ENCODE measurements around the gene CHIC2. TPM values are rescaled to one million over a fixed set of nuclear protein-coding genes. Genes with fewer than 3 reads are reported as not detected.

The CHIC2 gene
- polyA plus RNA-seq, 1 donor from 2014 or later = 58.5 TPM

DNA sequence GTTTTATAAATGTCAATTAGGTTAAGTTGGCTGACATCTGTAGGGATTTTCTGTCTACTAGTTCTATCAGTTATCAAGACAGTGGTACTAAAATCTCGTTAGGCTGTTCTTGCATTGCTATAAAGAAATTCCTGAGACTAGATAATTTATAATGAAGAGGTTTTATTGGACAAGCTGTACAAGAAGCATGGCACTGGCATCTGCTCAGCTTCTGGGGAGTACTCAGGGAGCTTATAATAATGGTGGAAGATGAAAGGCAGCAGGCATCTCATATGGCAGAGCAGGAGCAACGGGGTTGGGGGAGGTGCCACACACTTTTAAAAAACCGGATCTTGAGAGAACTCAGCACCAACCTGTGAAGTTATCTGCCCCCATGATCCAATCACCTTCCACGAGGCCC, 28.2 kb downstream of the CHIC2 start:
- Histone ChIP-seq H3K79me2 (replicated peaks; ENCODE audit: insufficient read depth, low read length) (peaks cover 14% of the 10 kb centered on the region), H3F3A (ENCODE audit: insufficient read depth, low read length, poor library complexity, severe bottlenecking) (no peaks in the 10 kb centered on the region), H3K4me2 (ENCODE audit: low read length) (no peak overlapping the region), H4K20me1 (ENCODE audit: insufficient read depth) (no peaks in the 10 kb centered on the region), H3K9me2 (ENCODE audit: insufficient read depth, low read length) (no peaks in the 10 kb centered on the region), H3K9ac (ENCODE audit: low read length) (no peak overlapping the region), H2AFZ (ENCODE audit: low read depth, low read length) (no peak overlapping the region), H3K9me3 (ENCODE audit: low read length) (no peaks in the 10 kb centered on the region), H3K36me3 (ENCODE audit: insufficient read depth, low read length) (peaks cover 12% of the 10 kb centered on the region), H3K27ac (ENCODE audit: low read length) (no peak overlapping the region), H3K27me3 (ENCODE audit: insufficient read depth, low read depth, low read length) (no peaks in the 10 kb centered on the region), H3K4me3 (ENCODE audit: low read length) (no peak overlapping the region)
- TF ChIP-seq EZH2 (IDR thresholded peaks at IDR 0.05; ENCODE audit: borderline replicate concordance, insufficient read depth, low read length, poor library complexity, severe bottlenecking) (no peak), MXI1 (conservative IDR thresholded peaks at IDR 0.05; ENCODE audit: poor library complexity, severe bottlenecking) (no peak), POLR2AphosphoS5 (IDR thresholded peaks at IDR 0.05) (no peak), TAF1 (IDR thresholded peaks at IDR 0.05; ENCODE audit: low read depth) (no peak), RAD21 (conservative IDR thresholded peaks at IDR 0.05) (no peak), SMC3 (conservative IDR thresholded peaks at IDR 0.05; ENCODE audit: poor library complexity) (no peak), EP300 (conservative IDR thresholded peaks at IDR 0.05; ENCODE audit: poor library complexity, severe bottlenecking) (no peak)
- TF ChIP-seq, protein P1, sequence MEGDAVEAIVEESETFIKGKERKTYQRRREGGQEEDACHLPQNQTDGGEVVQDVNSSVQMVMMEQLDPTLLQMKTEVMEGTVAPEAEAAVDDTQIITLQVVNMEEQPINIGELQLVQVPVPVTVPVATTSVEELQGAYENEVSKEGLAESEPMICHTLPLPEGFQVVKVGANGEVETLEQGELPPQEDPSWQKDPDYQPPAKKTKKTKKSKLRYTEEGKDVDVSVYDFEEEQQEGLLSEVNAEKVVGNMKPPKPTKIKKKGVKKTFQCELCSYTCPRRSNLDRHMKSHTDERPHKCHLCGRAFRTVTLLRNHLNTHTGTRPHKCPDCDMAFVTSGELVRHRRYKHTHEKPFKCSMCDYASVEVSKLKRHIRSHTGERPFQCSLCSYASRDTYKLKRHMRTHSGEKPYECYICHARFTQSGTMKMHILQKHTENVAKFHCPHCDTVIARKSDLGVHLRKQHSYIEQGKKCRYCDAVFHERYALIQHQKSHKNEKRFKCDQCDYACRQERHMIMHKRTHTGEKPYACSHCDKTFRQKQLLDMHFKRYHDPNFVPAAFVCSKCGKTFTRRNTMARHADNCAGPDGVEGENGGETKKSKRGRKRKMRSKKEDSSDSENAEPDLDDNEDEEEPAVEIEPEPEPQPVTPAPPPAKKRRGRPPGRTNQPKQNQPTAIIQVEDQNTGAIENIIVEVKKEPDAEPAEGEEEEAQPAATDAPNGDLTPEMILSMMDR (IDR thresholded peaks at IDR 0.05; ENCODE audit: poor library complexity, severe bottlenecking) = no peak
- TF ChIP-seq, protein P2, sequence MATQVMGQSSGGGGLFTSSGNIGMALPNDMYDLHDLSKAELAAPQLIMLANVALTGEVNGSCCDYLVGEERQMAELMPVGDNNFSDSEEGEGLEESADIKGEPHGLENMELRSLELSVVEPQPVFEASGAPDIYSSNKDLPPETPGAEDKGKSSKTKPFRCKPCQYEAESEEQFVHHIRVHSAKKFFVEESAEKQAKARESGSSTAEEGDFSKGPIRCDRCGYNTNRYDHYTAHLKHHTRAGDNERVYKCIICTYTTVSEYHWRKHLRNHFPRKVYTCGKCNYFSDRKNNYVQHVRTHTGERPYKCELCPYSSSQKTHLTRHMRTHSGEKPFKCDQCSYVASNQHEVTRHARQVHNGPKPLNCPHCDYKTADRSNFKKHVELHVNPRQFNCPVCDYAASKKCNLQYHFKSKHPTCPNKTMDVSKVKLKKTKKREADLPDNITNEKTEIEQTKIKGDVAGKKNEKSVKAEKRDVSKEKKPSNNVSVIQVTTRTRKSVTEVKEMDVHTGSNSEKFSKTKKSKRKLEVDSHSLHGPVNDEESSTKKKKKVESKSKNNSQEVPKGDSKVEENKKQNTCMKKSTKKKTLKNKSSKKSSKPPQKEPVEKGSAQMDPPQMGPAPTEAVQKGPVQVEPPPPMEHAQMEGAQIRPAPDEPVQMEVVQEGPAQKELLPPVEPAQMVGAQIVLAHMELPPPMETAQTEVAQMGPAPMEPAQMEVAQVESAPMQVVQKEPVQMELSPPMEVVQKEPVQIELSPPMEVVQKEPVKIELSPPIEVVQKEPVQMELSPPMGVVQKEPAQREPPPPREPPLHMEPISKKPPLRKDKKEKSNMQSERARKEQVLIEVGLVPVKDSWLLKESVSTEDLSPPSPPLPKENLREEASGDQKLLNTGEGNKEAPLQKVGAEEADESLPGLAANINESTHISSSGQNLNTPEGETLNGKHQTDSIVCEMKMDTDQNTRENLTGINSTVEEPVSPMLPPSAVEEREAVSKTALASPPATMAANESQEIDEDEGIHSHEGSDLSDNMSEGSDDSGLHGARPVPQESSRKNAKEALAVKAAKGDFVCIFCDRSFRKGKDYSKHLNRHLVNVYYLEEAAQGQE (IDR thresholded peaks at IDR 0.05; ENCODE audit: borderline replicate concordance) = no peak

DNA sequence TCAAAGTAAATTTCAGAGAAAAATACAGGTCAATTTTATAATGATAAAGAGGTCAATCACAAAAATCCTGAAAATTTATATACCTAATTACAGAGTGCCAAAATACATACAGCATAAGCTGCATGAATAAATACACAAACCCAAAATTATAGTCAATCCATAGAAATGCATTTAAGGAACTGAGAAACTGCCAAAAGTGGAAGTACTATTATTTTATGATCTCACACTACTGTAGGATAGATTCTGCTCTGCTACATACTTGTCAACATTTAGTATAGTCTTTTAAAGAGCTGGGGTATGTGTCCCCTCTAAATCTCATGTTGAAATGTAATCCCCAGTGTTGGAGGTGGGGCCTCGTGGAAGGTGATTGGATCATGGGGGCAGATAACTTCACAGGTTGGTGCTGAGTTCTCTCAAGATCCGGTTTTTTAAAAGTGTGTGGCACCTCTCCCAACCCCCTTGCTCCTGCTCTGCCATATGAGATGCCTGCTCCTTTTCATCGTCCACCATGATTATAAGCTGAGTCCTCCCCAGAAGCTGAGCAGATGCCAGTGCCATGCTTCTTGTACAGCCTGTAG, 31.8 kb downstream of the CHIC2 start:
- Histone ChIP-seq H3K27me3 (ENCODE audit: insufficient read depth, low read depth, low read length) (no peaks in the 10 kb centered on the region), H3K9me2 (ENCODE audit: insufficient read depth, low read length) (no peaks in the 10 kb centered on the region), H2AFZ (ENCODE audit: low read depth, low read length) (no peak overlapping the region), H3K79me2 (replicated peaks; ENCODE audit: insufficient read depth, low read length) (no peaks in the 10 kb centered on the region), H3K27ac (ENCODE audit: low read length) (no peak overlapping the region), H3K4me2 (ENCODE audit: low read length) (no peak overlapping the region), H3K36me3 (ENCODE audit: insufficient read depth, low read length) (peaks cover 8% of the 10 kb centered on the region), H3K9me3 (ENCODE audit: low read length) (no peaks in the 10 kb centered on the region), H4K20me1 (ENCODE audit: insufficient read depth) (no peaks in the 10 kb centered on the region), H3F3A (ENCODE audit: insufficient read depth, low read length, poor library complexity, severe bottlenecking) (no peaks in the 10 kb centered on the region), H3K4me3 (ENCODE audit: low read length) (no peak overlapping the region), H3K9ac (ENCODE audit: low read length) (no peak overlapping the region)
- TF ChIP-seq SMC3 (conservative IDR thresholded peaks at IDR 0.05; ENCODE audit: poor library complexity) (no peak), POLR2AphosphoS5 (IDR thresholded peaks at IDR 0.05) (no peak), RAD21 (conservative IDR thresholded peaks at IDR 0.05) (no peak), EP300 (conservative IDR thresholded peaks at IDR 0.05; ENCODE audit: poor library complexity, severe bottlenecking) (no peak)
- TF ChIP-seq, protein P1 (IDR thresholded peaks at IDR 0.05; ENCODE audit: poor library complexity, severe bottlenecking) = no peak
